ENCODE measurements around the gene EPC2.
A peak's percentile ranks its signal among the peaks of the same experiment; 100 is the strongest.

DNA sequence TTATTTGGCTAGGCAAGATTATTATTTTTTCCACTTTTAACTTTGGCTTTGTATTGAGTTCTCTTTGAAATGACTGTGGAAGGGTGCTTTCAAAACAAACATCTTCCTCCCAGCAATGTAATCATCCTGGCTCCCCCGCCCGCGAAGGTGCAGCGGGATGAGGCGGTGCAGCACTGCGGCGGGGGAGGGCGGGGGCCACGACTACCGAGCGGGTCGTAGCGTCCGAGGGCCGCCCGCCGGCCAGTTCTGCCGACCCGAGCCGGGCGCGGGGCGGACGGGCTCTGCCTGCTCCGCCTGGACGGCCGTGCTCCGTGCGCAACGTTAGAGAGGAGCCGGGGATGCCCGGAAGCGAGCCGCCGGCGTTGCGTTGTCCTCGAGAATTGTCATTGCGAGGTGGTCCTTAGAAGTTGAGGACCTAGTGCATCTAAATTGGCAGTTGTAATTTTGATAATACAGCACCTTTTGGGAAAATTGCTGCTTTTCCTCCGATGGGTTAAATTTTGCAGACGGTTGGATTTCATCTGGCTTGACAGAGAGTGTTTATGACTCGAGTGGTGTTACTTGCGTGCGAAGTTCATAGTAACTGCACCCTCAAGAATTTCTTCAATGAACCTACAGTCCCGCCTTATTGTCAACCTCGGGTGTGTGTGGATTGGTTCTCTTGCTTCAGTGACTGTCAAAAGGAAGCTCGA, 1.1 kb downstream of the EPC2 start:
- TF ChIP-seq CTCF (IDR thresholded peaks at IDR 0.05) (no peak), POLR2AphosphoS5 (IDR thresholded peaks at IDR 0.05) (peak in 1 of 3 donors; percentile 10)

Data from breast epithelium (tissue), 3 donors.